Retinal pigment epithelial cell (primary cell): ENCODE results near the gene CCDC192.

ENCODE experiments used
- DNase-seq: peaks from one replicate; pipeline ENCODE4 v3.0.0-alpha.2; 2010; ENCODE audit warnings: low read depth
- H3K4me3 ChIP-seq: 2 replicates; pipeline ENCODE4 v1.5.1; 2011; ENCODE audit warnings: mild to moderate bottlenecking, low read length, control low read depth, moderate library complexity
- TF ChIP-seq, protein P1 (sequence below): conservative IDR thresholded peaks from 2 replicates; pipeline ENCODE4 v1.5.1; 2011; ENCODE audit warnings: low read depth, low read length, control low read depth, inconsistent platforms

Gene CCDC192

DNA sequence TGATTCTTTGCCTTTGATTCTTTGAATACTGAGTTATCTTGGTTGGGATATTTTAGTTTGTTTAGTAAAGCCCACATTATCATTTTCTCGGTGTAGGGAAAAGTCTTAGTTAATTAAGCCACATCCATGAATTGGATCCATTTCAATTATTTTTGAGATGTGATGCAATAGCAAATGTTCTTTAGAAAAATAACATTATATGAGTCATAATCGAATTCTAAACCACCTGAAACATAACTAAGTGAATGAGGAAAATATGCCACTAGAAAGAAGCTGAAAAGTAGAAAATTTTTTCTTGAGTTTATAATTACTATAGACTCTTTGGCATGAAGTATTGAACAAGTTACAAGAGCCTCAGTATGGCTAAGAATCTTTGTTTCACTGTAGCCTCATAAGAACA lies 17.5 kb upstream of the CCDC192 start:
- H3K4me3 ChIP-seq, result no peak overlapping the region
- peak; percentile 44 for DNase-seq
- TF ChIP-seq, protein P1, sequence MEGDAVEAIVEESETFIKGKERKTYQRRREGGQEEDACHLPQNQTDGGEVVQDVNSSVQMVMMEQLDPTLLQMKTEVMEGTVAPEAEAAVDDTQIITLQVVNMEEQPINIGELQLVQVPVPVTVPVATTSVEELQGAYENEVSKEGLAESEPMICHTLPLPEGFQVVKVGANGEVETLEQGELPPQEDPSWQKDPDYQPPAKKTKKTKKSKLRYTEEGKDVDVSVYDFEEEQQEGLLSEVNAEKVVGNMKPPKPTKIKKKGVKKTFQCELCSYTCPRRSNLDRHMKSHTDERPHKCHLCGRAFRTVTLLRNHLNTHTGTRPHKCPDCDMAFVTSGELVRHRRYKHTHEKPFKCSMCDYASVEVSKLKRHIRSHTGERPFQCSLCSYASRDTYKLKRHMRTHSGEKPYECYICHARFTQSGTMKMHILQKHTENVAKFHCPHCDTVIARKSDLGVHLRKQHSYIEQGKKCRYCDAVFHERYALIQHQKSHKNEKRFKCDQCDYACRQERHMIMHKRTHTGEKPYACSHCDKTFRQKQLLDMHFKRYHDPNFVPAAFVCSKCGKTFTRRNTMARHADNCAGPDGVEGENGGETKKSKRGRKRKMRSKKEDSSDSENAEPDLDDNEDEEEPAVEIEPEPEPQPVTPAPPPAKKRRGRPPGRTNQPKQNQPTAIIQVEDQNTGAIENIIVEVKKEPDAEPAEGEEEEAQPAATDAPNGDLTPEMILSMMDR, result no peak

DNA sequence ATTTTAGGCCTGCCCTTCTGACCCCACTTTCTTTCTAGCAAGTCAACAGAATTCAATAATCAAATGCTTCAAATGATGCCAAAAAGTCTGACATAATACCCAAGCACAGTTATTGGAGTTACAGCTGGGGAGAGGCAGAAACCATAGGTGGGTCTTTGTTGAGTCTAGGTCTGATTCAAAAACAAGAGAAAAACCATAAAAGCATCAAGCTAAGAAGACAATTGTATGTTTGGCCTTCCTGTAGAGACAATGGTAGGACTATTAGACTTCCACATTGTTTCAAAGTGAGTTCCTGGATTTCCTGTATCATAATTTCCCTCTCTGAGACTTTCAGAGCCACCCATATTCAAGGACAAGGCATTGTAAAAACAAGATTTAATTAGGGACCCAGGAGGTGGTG lies 16.8 kb upstream of the CCDC192 start:
- TF ChIP-seq, protein P1, result no peak
- DNase-seq, result no peak
- H3K4me3 ChIP-seq, result no peak overlapping the region

DNA sequence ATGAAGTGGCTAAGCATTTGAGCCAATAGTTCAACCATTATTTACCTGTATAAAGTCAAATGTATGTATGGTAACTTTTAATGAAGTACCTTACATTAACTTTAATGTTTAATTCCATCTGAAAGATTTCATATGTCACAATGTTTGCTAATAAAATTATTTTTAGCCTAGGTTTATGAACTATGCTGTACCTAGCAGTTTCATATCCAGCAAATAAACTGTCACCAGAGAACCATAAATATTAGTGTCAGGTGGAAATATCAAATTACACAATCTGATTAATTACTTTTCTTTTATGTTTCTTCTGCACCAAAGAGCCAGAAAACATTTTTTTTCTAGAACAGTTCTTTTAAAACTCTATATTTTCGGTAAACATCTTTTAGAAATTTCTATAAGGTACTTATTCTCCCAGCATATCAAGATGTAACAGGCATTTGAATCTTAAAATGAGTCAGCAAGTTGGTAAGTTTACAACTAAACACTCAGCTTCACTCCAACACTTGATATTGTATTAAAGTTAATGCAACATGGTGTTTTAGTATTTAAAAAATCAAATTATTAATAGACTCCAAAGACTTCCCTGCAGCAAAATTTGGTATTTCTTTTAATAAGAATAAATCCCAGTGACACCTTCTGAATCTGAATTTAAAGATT lies 8.5 kb upstream of the CCDC192 start:
- H3K4me3 ChIP-seq, result no peak overlapping the region
- TF ChIP-seq, protein P1, result no peak
- DNase-seq, result no peak

DNA sequence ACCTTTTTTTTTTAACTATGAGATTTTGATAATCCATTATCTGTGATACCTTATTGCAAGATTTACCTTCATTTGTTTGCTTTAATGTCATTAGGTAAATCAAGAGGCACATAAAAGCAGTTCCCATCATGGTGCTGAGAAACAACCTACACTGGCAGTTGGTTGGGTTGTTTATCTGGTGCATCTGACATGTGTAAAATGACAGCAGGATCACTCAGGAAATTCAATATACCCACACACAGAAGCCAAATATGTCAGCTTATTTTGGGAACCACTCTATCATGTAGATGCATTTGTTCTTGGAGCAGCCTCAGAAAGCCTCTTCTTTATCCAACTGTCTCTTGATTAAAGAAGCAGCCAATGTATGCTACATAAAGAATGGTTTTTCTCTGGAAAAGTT lies 7.8 kb upstream of the CCDC192 start:
- H3K4me3 ChIP-seq, result no peak overlapping the region
- DNase-seq, result no peak
- TF ChIP-seq, protein P1, result no peak

DNA sequence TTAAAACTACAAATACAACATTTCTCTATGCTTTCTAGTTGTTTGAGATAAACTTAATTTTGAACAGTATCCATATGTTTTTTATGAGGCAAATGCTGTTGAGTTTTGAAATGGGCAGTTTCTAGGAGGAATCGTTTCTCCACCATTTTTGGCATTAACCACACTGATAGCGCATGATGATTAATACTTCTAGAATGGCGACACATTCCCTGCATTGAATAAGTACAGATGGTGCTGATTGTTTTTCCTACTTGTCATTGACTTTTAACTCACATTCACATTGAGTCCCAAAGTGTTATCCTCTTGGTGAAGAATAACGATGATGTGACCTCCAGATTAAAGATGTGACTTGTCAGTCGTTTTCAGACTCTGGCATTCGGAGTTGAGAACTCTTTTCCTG lies 6.5 kb upstream of the CCDC192 start:
- H3K4me3 ChIP-seq, result no peak overlapping the region
- no peak for DNase-seq
- TF ChIP-seq, protein P1, result no peak

DNA sequence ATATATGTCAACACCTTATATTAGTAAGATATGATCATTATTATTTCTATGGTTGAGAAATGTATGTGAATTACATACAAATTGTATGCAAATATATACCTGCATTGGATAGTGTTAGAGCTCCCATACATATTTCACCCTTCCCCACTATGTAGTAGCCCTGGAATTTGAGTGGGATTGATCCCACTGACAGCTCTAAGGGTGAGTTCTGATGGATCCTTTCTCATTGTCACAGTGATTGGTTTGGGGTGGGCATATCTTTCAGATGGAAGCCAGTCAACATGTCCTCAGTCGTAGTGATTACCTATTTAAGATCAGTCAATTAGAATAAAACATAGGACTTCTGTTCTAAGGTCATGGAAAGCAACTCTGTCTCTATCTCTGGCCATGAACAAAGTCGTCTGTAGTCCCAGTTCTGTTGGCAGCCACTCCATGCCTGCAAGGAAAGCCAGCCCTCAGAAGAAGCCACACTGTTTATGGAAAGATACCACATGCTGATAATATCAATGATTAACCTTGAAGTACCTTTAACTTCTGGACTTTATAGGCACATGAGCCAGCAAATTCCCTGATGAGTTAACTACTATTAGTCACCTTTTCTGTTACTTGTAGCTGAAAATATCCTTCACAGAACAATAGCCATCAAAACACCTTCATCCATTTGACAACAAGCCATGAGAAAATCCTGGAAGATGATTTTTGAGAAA lies 5.1 kb upstream of the CCDC192 start:
- H3K4me3 ChIP-seq, result no peak overlapping the region
- TF ChIP-seq, protein P1, result no peak
- DNase-seq, result no peak

DNA sequence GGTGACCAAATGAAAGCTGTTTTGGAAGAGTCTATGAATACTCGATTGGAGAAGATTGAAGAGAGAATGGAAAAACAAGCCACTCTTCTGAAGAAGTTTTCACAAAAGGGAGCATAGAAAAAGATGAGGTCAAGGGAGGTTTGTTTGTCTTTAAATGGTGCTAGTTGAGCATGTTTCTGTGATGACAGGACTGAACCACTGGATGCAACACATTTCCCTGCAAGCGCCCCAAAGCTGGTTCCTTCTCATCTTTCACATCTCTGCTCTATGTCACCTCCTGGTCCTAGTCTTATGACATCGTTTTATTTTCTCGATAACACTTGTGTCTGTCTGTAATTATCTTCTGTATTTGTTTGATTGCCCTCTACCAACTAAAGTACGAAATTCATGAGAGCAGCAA lies 3.8 kb upstream of the CCDC192 start:
- DNase-seq, result no peak
- H3K4me3 ChIP-seq, result no peak overlapping the region
- TF ChIP-seq, protein P1, result no peak
